Amniotic stem cell (primary cell): ENCODE data around the gene FIGNL2.

Source experiments
- DNase-seq: peaks from one replicate; lab custom pipeline; 2025; lab: John Stamatoyannopoulos, UW

Gene FIGNL2

DNA sequence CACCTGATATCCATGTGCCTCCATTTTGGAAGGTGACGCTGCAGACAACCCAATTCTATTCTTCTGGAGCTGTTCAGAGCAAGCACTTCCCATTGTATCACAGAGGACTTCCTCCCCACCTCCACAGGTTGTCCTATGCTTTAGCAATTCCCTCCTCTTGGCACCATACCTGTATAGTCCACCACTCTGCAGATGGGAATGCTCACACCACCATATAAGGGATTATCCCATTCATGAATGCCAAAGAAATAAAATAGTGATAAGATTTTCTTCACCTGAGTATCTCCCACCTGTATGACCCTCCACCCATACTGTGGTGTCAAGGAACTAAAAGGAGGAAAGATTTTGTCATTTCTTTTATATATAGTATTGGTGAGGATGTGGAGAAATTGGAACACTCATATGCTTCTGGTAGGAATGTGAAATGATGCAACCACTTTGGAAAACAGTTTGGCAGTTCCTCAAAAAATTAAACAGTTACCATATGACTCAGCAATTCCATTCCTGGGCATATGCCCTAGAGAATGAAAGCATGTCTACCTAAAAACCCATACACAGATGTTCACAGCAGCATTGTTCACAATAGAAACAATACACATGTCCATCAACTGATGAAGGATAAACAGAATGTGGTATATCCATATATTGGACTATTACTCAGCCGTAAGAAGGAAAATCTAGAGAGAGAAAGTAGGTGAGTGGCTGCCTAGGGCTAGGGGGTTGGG lies 75.2 kb downstream of the FIGNL2 start:
- peak; percentile 41 for DNase-seq

DNA sequence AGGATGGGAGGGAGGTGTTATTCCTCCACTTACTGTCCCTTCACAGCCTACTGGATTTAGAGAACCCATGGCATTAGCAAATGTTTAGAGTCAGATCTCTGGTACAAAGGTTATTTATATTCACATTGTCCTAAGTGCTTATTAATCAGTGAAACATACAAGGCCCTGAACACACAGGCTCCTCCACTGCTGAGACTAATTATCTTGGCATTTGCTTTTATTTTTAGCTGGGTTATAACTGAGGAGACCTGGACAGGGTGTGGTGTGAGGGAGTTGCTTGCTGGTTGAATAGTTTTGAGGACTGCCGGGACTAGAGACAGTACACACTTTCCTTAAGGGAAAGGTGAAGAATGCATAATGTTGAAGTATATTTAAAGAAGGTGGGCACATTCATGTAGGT lies 77.5 kb downstream of the FIGNL2 start:
- DNase-seq: no peak
